Lower lobe of right lung (tissue), 2 donors: Measurements from ENCODE around the gene OR5T2. TPM values are rescaled to one million over a fixed set of nuclear protein-coding genes. Genes with fewer than 3 reads are reported as not detected.

Experiments used
- ATAC-seq, 2 donors: fragments of 200-7000 bp; cut with Tn5 transposase; one replicate each; pipeline ENCODE4 v1.9.1; 2020 to 2022; ENCODE audit warnings: mild to moderate bottlenecking in 2 of 2, moderate library complexity in 2 of 2
- DNase-seq: peaks from one replicate; pipeline ENCODE4 v3.0.0-alpha.2; 2020
- H3K27ac ChIP-seq: fragments of 200-600 bp; one replicate; pipeline ENCODE4 v1.8.0; 2022
- H3K27me3 ChIP-seq: fragments of 200-600 bp; one replicate; pipeline ENCODE4 v1.8.0; 2022; ENCODE audit warnings: low read depth
- H3K36me3 ChIP-seq: fragments of 200-600 bp; one replicate; pipeline ENCODE4 v1.8.0; 2022; ENCODE audit warnings: mild to moderate bottlenecking
- H3K4me1 ChIP-seq: fragments of 200-600 bp; one replicate; pipeline ENCODE4 v1.8.0; 2022
- H3K4me3 ChIP-seq: fragments of 200-600 bp; one replicate; pipeline ENCODE4 v1.8.0; 2022; ENCODE audit warnings: mild to moderate bottlenecking
- H3K9me3 ChIP-seq: fragments of 200-600 bp; one replicate; pipeline ENCODE4 v1.8.0; 2022
- intact Hi-C: fragments of 100-400 bp; cut with DNase I; formaldehyde crosslinking; loops from one replicate; pipeline ENCODE4 v1.11.0; 2022
- total RNA-seq: library from RNA; stranded (reverse); fragmentation: NEBNext Ultra II Directional; extraction: Animal tissue kit (Norgen Biotek cat#: 25700); gene quantifications from one replicate; pipeline ENCODE4 v1.2.1, GENCODE V29; 2021
- TF ChIP-seq, protein P1 (sequence below): fragments of 200-600 bp; IDR thresholded peaks from one replicate; pipeline ENCODE4 v1.8.0; 2022; ENCODE audit warnings: antibody characterized with exemption, mild to moderate bottlenecking
- donor health status: DM: no; HTN: yes; CAD: no; lungs with severe emphysema.

The OR5T2 gene
- total RNA-seq, 1 donor from 2014 or later: not detected

- no peak for DNase-seq
- Histone ChIP-seq H3K36me3 (no peaks in the 10 kb centered on the region), H3K4me1 (no peaks in the 10 kb centered on the region), H3K27me3 (no peaks in the 10 kb centered on the region), H3K27ac (no peak overlapping the region), H3K9me3 (no peaks in the 10 kb centered on the region), H3K4me3 (no peak overlapping the region)
- no peak for ATAC-seq
- TF ChIP-seq, protein P1, sequence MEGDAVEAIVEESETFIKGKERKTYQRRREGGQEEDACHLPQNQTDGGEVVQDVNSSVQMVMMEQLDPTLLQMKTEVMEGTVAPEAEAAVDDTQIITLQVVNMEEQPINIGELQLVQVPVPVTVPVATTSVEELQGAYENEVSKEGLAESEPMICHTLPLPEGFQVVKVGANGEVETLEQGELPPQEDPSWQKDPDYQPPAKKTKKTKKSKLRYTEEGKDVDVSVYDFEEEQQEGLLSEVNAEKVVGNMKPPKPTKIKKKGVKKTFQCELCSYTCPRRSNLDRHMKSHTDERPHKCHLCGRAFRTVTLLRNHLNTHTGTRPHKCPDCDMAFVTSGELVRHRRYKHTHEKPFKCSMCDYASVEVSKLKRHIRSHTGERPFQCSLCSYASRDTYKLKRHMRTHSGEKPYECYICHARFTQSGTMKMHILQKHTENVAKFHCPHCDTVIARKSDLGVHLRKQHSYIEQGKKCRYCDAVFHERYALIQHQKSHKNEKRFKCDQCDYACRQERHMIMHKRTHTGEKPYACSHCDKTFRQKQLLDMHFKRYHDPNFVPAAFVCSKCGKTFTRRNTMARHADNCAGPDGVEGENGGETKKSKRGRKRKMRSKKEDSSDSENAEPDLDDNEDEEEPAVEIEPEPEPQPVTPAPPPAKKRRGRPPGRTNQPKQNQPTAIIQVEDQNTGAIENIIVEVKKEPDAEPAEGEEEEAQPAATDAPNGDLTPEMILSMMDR: no peak
- intact Hi-C loops: no loop called here
Observed at GRCh38 chr11:56207790-56208189, 26.3 kb downstream of the OR5T2 start.

GRCh38 chr11:56197367-56197766 is 36.7 kb downstream of the OR5T2 start:
- intact Hi-C loops: no loop called here
- TF ChIP-seq, protein P1: no peak
- Histone ChIP-seq H3K36me3 (no peaks in the 10 kb centered on the region), H3K4me1 (no peaks in the 10 kb centered on the region), H3K27me3 (no peaks in the 10 kb centered on the region), H3K27ac (no peak overlapping the region), H3K4me3 (no peak overlapping the region), H3K9me3 (no peaks in the 10 kb centered on the region)
- no peak for ATAC-seq
- no peak for DNase-seq

DNA sequence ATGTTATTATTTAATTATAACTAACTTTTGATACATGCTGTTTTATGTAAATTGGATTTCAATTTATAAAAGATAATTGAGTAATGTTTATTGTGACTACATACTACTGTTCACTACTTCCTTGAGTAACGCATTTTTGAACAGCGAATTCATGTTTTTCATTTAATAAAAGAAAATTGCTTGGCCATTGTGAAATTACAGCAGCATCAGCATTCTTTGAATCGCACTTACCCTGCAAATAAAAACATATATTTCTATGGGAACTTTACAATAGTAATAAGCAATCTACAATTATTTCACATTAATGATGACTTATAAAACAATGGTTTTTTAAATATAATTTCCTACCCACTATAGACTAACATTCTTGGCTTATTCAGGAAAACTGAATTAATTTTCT is 37.4 kb downstream of the OR5T2 start:
- ATAC-seq: no peak
- Histone ChIP-seq H3K36me3 (no peaks in the 10 kb centered on the region), H3K27ac (no peak overlapping the region), H3K4me1 (no peaks in the 10 kb centered on the region), H3K27me3 (no peaks in the 10 kb centered on the region), H3K9me3 (no peaks in the 10 kb centered on the region), H3K4me3 (no peak overlapping the region)
- intact Hi-C loops: no loop called here
- TF ChIP-seq, protein P1: no peak
- no peak for DNase-seq

GRCh38 chr11:56188602-56189001 is 45.5 kb downstream of the OR5T2 start:
- H3K9me3 ChIP-seq: no peaks in the 10 kb centered on the region
- no peak overlapping the region for H3K4me3 ChIP-seq
- H3K27ac ChIP-seq: no peak overlapping the region
- no peaks in the 10 kb centered on the region for H3K4me1 ChIP-seq
- TF ChIP-seq, protein P1: no peak
- ATAC-seq (no peak), DNase-seq (no peak)
- no peaks in the 10 kb centered on the region for H3K27me3 ChIP-seq
- intact Hi-C loops: no loop called here
- no peaks in the 10 kb centered on the region for H3K36me3 ChIP-seq

- Histone ChIP-seq H3K36me3 (no peaks in the 10 kb centered on the region), H3K4me1 (no peaks in the 10 kb centered on the region), H3K27ac (no peak overlapping the region), H3K9me3 (peaks cover 6% of the 10 kb centered on the region), H3K27me3 (no peaks in the 10 kb centered on the region), H3K4me3 (no peak overlapping the region)
- no peak for DNase-seq
- intact Hi-C loops: no loop called here
- TF ChIP-seq, protein P1: no peak
- no peak for ATAC-seq
Observed at GRCh38 chr11:56183459-56183858, 50.6 kb downstream of the OR5T2 start.

Other genes starting within 250 kb of the OR5T2 start
- gene OR5F1, start 239.6 kb downstream of the OR5T2 start, total RNA-seq: not detected
- gene OR5AS1, start 206.6 kb downstream of the OR5T2 start, total RNA-seq: not detected
- not detected for gene OR8I2, start 140.9 kb downstream of the OR5T2 start, total RNA-seq
- not detected for gene OR8H2, start 130.6 kb downstream of the OR5T2 start, total RNA-seq
- not detected for gene OR8H3, start 111.9 kb downstream of the OR5T2 start, total RNA-seq
- not detected for gene OR8J3, start 94.1 kb downstream of the OR5T2 start, total RNA-seq
- gene OR8K5, start 73.9 kb downstream of the OR5T2 start, total RNA-seq: not detected
- not detected for gene OR5J2, start 57.6 kb downstream of the OR5T2 start, total RNA-seq
- gene OR5T3, start 18.0 kb upstream of the OR5T2 start, total RNA-seq: not detected
- not detected for gene OR5T1, start 39.9 kb upstream of the OR5T2 start, total RNA-seq
- gene OR8H1, start 58.0 kb upstream of the OR5T2 start, total RNA-seq: not detected
- not detected for gene OR8K3, start 80.9 kb upstream of the OR5T2 start, total RNA-seq
- gene OR8K1, start 111.8 kb upstream of the OR5T2 start, total RNA-seq: not detected
- not detected for gene OR8J1, start 120.0 kb upstream of the OR5T2 start, total RNA-seq
- gene OR8U1, start 141.4 kb upstream of the OR5T2 start, total RNA-seq: not detected
- gene OR5AL1, start 178.4 kb upstream of the OR5T2 start, total RNA-seq: not detected
- not detected for gene OR5M3, start 239.1 kb upstream of the OR5T2 start, total RNA-seq